Cardiac muscle cell (in vitro differentiated cells and primary cell): ENCODE data around the gene TRPV4. TPM values are rescaled to one million over a fixed set of nuclear protein-coding genes. Genes with fewer than 3 reads are reported as not detected.

Source experiments
- DNase-seq, 2 donors: peaks; one replicate each; pipeline versions ENCODE4 v3.0.0 to v3.0.0-alpha.2; 2010 to 2017; ENCODE audit warnings: low read depth in 1 of 2, low spot score in 1 of 2
- H3K27ac ChIP-seq: fragments of 200-600 bp; sonication (generic); 2 replicates; pipeline ENCODE4 v1.5.1; 2016
- H3K27me3 ChIP-seq: fragments of 200-600 bp; sonication (generic); 2 replicates; pipeline ENCODE4 v1.6.0; 2016; ENCODE audit warnings: control low read depth
- H3K36me3 ChIP-seq: fragments of 200-600 bp; sonication (generic); 2 replicates; pipeline ENCODE4 v1.5.1; 2016; ENCODE audit warnings: control low read depth
- H3K4me1 ChIP-seq: fragments of 200-600 bp; sonication (generic); 2 replicates; pipeline ENCODE4 v1.8.1; 2017; ENCODE audit warnings: low read depth, mild to moderate bottlenecking, mixed run types
- H3K4me3 ChIP-seq: fragments of 200-600 bp; sonication (generic); 2 replicates; pipeline ENCODE4 v1.5.1; 2016; ENCODE audit warnings: mild to moderate bottlenecking
- H3K9me3 ChIP-seq: fragments of 200-600 bp; sonication (generic); 2 replicates; pipeline ENCODE4 v1.5.1; 2017; ENCODE audit warnings: low read depth, mild to moderate bottlenecking, control low read depth
- polyA plus RNA-seq: library from polyadenylated mRNA; unstranded; fragments of >200 nt; fragmentation: Nextera tagmentation; extraction: Ambion mirVana; gene quantifications from 2 replicates; pipeline ENCODE4 v1.2.1, GENCODE V29; 2016
- total RNA-seq: library from RNA; depleted of rRNA; stranded (reverse); fragments of >200 nt; gene quantifications from 2 replicates; pipeline ENCODE4 v1.2.3, GENCODE V29; 2016
- TF ChIP-seq, protein P1 (sequence below): IDR thresholded peaks from 2 replicates; pipeline ENCODE4 v1.5.1; 2012; ENCODE audit warnings: low read depth, mild to moderate bottlenecking, low read length

The TRPV4 gene
- total and polyA plus RNA-seq, 2 experiments from 2014 or later = 2.4 to 4.1 TPM

GRCh38 chr12:109842021-109842420 lies 8.8 kb upstream of the TRPV4 start:
- Histone ChIP-seq H3K4me3 (no peak overlapping the region), H3K36me3 (no peaks in the 10 kb centered on the region), H3K27me3 (no peaks in the 10 kb centered on the region), H3K27ac (no peak overlapping the region), H3K9me3 (no peaks in the 10 kb centered on the region), H3K4me1 (no peaks in the 10 kb centered on the region)
- TF ChIP-seq, protein P1, sequence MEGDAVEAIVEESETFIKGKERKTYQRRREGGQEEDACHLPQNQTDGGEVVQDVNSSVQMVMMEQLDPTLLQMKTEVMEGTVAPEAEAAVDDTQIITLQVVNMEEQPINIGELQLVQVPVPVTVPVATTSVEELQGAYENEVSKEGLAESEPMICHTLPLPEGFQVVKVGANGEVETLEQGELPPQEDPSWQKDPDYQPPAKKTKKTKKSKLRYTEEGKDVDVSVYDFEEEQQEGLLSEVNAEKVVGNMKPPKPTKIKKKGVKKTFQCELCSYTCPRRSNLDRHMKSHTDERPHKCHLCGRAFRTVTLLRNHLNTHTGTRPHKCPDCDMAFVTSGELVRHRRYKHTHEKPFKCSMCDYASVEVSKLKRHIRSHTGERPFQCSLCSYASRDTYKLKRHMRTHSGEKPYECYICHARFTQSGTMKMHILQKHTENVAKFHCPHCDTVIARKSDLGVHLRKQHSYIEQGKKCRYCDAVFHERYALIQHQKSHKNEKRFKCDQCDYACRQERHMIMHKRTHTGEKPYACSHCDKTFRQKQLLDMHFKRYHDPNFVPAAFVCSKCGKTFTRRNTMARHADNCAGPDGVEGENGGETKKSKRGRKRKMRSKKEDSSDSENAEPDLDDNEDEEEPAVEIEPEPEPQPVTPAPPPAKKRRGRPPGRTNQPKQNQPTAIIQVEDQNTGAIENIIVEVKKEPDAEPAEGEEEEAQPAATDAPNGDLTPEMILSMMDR = no peak
- no peak for DNase-seq

GRCh38 chr12:109841356-109841755 lies 8.2 kb upstream of the TRPV4 start:
- no peaks in the 10 kb centered on the region for H3K27me3 ChIP-seq
- DNase-seq = no peak
- H3K36me3 ChIP-seq = no peaks in the 10 kb centered on the region
- no peak overlapping the region for H3K27ac ChIP-seq
- no peaks in the 10 kb centered on the region for H3K9me3 ChIP-seq
- H3K4me3 ChIP-seq = no peak overlapping the region
- H3K4me1 ChIP-seq = no peaks in the 10 kb centered on the region
- TF ChIP-seq, protein P1 = no peak

GRCh38 chr12:109840305-109841074 lies 7.3 kb upstream of the TRPV4 start:
- no peak overlapping the region for H3K27ac ChIP-seq

DNA sequence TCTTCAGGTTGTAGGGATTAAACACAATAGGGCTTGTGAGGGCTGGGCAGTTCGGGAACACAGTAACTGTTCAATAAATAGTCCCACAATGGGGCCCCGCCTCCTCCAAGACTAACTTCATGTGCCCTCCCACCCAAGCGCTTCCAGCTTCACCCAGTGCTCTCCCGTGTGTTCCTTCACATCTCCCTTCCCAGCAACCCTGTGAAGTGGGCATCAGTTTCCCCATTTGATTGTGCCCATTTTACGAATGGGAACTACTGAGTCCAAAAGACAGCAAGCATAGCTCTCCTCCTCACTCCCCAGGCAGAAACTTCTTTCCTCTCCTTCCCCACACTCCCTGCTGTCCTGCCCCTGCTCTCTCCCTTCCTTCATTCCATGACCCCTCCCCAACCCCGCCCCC lies 6.2 kb upstream of the TRPV4 start:
- Histone ChIP-seq H3K4me3 (no peak overlapping the region), H3K36me3 (no peaks in the 10 kb centered on the region), H3K9me3 (no peaks in the 10 kb centered on the region), H3K27ac (no peak overlapping the region), H3K4me1 (no peaks in the 10 kb centered on the region), H3K27me3 (no peaks in the 10 kb centered on the region)
- no peak for DNase-seq
- TF ChIP-seq, protein P1 = no peak

More at GRCh38 chr12:109840305-109841074, 7.3 kb upstream of the TRPV4 start:
- DNase-seq = no peak
- no peak overlapping the region for H3K4me3 ChIP-seq
- no peaks in the 10 kb centered on the region for H3K4me1 ChIP-seq
- H3K27me3 ChIP-seq = no peaks in the 10 kb centered on the region
- H3K9me3 ChIP-seq = no peaks in the 10 kb centered on the region
- no peaks in the 10 kb centered on the region for H3K36me3 ChIP-seq
- TF ChIP-seq, protein P1 = no peak

DNA sequence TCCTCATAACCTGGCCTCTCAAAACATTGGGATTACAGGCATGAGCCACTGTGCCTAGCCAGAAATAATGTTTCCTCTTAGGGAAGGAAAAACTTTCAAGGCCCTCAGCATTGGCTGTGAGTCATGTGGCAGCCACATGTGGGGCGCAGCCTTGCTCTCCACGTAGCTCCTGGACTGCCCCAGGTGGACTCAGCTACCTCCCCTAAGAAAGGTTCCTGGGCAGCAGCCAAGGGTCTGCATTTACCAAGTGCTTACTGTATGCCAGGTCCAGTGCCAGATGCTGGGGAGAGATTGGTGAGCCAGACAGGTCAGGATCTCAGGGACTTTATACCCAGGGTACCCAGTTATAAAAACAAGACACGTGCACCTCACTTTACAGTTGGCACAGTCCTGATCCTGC lies 3.7 kb upstream of the TRPV4 start:
- Histone ChIP-seq H3K4me3 (no peak overlapping the region), H3K4me1 (no peaks in the 10 kb centered on the region), H3K9me3 (no peaks in the 10 kb centered on the region), H3K27ac (no peak overlapping the region), H3K27me3 (no peaks in the 10 kb centered on the region), H3K36me3 (no peaks in the 10 kb centered on the region)
- no peak for DNase-seq
- TF ChIP-seq, protein P1 = no peak
